HepG2 (cell line): ENCODE measurements around the gene OSGIN1. TPM values are rescaled to one million over a fixed set of nuclear protein-coding genes. Genes with fewer than 3 reads are reported as not detected.

Source experiments
- AHR ChIP-seq: IDR thresholded peaks from 2 replicates; pipeline ENCODE4 v1.6.1; 2018; ENCODE audit warnings: missing genetic modification reagents, missing compliant biosample characterization
- EEA1 ChIP-seq: sonication (generic); formaldehyde crosslinking; IDR thresholded peaks from 2 replicates; pipeline ENCODE4 v1.5.1; 2020; ENCODE audit warnings: mild to moderate bottlenecking, missing genetic modification reagents, borderline replicate concordance
- ESRRA ChIP-seq: sonication (generic); formaldehyde crosslinking; IDR thresholded peaks from 2 replicates; pipeline ENCODE4 v1.5.1; 2020; ENCODE audit warnings: mild to moderate bottlenecking, low read depth, missing genetic modification reagents
- GRHL1 ChIP-seq: sonication (generic); formaldehyde crosslinking; conservative IDR thresholded peaks from 2 replicates; pipeline ENCODE4 v1.8.0; 2022; ENCODE audit warnings: missing genetic modification reagents
- HNF4A ChIP-seq: sonication (generic); formaldehyde crosslinking; IDR thresholded peaks from 2 replicates; pipeline ENCODE4 v1.4.0; 2020; ENCODE audit warnings: missing genetic modification reagents
- MTF1 ChIP-seq: sonication (generic); formaldehyde crosslinking; IDR thresholded peaks from 2 replicates; pipeline ENCODE4 v1.5.0; 2020; ENCODE audit warnings: missing genetic modification reagents
- PRDM15 ChIP-seq: sonication (generic); formaldehyde crosslinking; IDR thresholded peaks from 2 replicates; pipeline ENCODE4 v1.4.0; 2020; ENCODE audit warnings: missing genetic modification reagents
- SOX6 ChIP-seq, 2 experiments: fragments of 450-650 bp in 1 of 2; sonication (generic) in 1 of 2; formaldehyde crosslinking in 1 of 2; IDR thresholded peaks; 2 replicates each; pipeline versions ENCODE4 v1.4.0 to v1.6.1; 2017 to 2020; ENCODE audit warnings: antibody characterized with exemption in 1 of 2, mild to moderate bottlenecking in 1 of 2, missing genetic modification reagents in 1 of 2
- STAT5B ChIP-seq: sonication (generic); formaldehyde crosslinking; IDR thresholded peaks from 2 replicates; pipeline ENCODE4 v1.4.0; 2020; ENCODE audit warnings: missing genetic modification reagents
- ZBTB34 ChIP-seq: sonication (generic); formaldehyde crosslinking; IDR thresholded peaks from 2 replicates; pipeline ENCODE4 v1.8.0; 2022; ENCODE audit warnings: mild to moderate bottlenecking, missing genetic modification reagents
- ZC3H13 ChIP-seq: sonication (generic); formaldehyde crosslinking; IDR thresholded peaks from 2 replicates; pipeline ENCODE4 v1.8.1; 2023; ENCODE audit warnings: mild to moderate bottlenecking, missing genetic modification reagents, moderate library complexity
- ZIK1 ChIP-seq: sonication (generic); formaldehyde crosslinking; IDR thresholded peaks from 2 replicates; pipeline ENCODE4 v1.5.0; 2020; ENCODE audit warnings: mild to moderate bottlenecking, low read depth, missing genetic modification reagents, borderline replicate concordance
- ZNF33A ChIP-seq: sonication (generic); formaldehyde crosslinking; IDR thresholded peaks from 2 replicates; pipeline ENCODE4 v1.5.1; 2020; ENCODE audit warnings: missing genetic modification reagents, mild to moderate bottlenecking, moderate library complexity, borderline replicate concordance
- ZNF564 ChIP-seq: sonication (generic); formaldehyde crosslinking; IDR thresholded peaks from 2 replicates; pipeline ENCODE4 v1.8.1; 2023; ENCODE audit warnings: mild to moderate bottlenecking, missing genetic modification reagents
- ZNF720 ChIP-seq: sonication (generic); formaldehyde crosslinking; IDR thresholded peaks from 2 replicates; pipeline ENCODE4 v1.4.0; 2020; ENCODE audit warnings: missing genetic modification reagents
- ZNF772 ChIP-seq: sonication (generic); formaldehyde crosslinking; IDR thresholded peaks from 2 replicates; pipeline ENCODE4 v1.5.0; 2020; ENCODE audit warnings: mild to moderate bottlenecking, missing genetic modification reagents
- polyA plus RNA-seq, 8 experiments: library from polyadenylated mRNA; depleted of rRNA in 3 of 8; stranded (reverse) in 7 of 8; unstranded in 1 of 8; fragments of >200 nt; fragmentation: Illumina TruSeq in 4 of 8; extraction: Trizol in 4 of 8; gene quantifications; 2 replicates each; pipeline versions ENCODE4 v1.2.1 to v1.2.3, GENCODE V29; 2011 to 2016; ENCODE audit warnings: low read depth in 4 of 8, missing spikeins in 1 of 8, mixed read lengths in 1 of 8; ENCODE audit not compliant: insufficient read depth in 1 of 8
- total RNA-seq, 5 experiments: library from RNA; depleted of rRNA; stranded (reverse); fragments of >200 nt; fragmentation: Illumina TruSeq; extraction: Trizol; gene quantifications; 2 replicates each; pipeline ENCODE4 v1.2.3, GENCODE V29; 2016; ENCODE audit warnings: low read depth in 1 of 5

OSGIN1 gene
- total and polyA plus RNA-seq, 2 of the 13 experiments (the other 11 are each of a cell fraction or from before 2014, with no cell fraction given): 20.5 to 27.1 TPM

GRCh38 chr16:83937922-83938885, 14.8 kb upstream of the OSGIN1 start (continued):
- no peak for TF ChIP-seq ZNF33A (CRISPR knock-in tag)
- TF ChIP-seq PRDM15 (CRISPR knock-in tag): no peak
- TF ChIP-seq HNF4A (CRISPR knock-in tag): peak; percentile 70; the same call in 1 of the 2 replicates
- TF ChIP-seq ZNF772: no peak
- TF ChIP-seq EEA1 (CRISPR knock-in tag): no peak
- no peak for TF ChIP-seq ZC3H13 (CRISPR knock-in tag)
- no peak for TF ChIP-seq ZNF564 (CRISPR knock-in tag)
- TF ChIP-seq ZBTB34 (CRISPR knock-in tag): peak; percentile 22; the same call in 1 of the 2 replicates
- no peak for TF ChIP-seq ESRRA (CRISPR knock-in tag)
- TF ChIP-seq SOX6 (IDR thresholded peaks at IDR 0.05): no peak
- peak; percentile 65 for TF ChIP-seq SOX6 (CRISPR knock-in tag; IDR thresholded peaks at IDR 0.05)
- TF ChIP-seq AHR (CRISPR knock-in tag): no peak
- no peak for TF ChIP-seq ZIK1 (CRISPR knock-in tag)
- TF ChIP-seq STAT5B (CRISPR knock-in tag): no peak
- no peak for TF ChIP-seq MTF1 (CRISPR knock-in tag)
- TF ChIP-seq ZNF720: no peak
- no peak for TF ChIP-seq GRHL1 (CRISPR knock-in tag)
